ENCODE data around the gene DENND6B.

GRCh38 chr22:50342651-50343540, 16.1 kb upstream of the DENND6B start, which contains the start of gene PPP6R2:
- peak in 2 of 5 experiments; percentile 11 to 12 for TF ChIP-seq CTCF (IDR thresholded peaks at IDR 0.05)
- TF ChIP-seq POLR2A (IDR thresholded peaks at IDR 0.05) = peak in 1 of 2 donors; percentile 39
